ENCODE measurements around the gene NIPA2. TPM values are rescaled to one million over a fixed set of nuclear protein-coding genes. Genes with fewer than 3 reads are reported as not detected.

Gene NIPA2
- total and polyA plus RNA-seq, 3 experiments from 2014 or later = 55.4 to 112 (median 102) TPM

DNA sequence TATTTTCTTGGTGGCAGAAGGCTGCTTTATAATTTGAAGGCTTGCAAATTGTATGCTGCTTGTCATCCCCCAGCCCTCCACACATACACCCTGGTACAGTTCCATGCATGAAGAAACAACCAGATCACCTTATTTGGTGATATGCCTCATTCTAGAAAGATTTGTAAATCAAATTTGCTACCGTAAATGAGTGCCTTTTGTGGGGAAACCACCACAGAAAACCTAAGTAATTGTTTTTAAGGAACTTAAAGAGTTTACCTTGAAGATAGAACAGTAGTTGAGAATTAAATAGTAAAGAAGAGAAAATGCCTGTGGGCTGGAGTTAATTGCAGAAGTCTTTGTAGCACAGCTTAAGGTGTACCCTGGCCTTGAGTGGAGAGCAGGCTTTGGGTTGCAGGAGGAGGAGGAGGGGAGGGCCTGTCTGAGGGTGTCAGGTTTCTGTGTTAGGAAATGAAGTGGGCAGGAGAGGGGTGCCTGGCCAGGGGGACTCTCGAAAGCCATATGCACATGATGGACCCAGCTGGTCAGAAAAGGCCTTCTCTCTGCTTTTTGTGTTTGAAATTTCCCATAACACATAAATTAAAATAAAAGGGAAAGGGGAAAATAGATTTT is 6.9 kb downstream of the NIPA2 start:
- no peak overlapping the region for H3K27ac ChIP-seq (ENCODE audit: low read depth, low read length)
- ChIA-PET POLR2A (no interaction called here), CTCF (no interaction called here)
- Mint-ChIP-seq H3K4me3 (no peak overlapping the region), H3K9me3 (no peaks in the 10 kb centered on the region), H3K27me3 (no peaks in the 10 kb centered on the region), H3K27ac (peak overlapping the region in 6 of 8 donors; percentile 30 to 70 (median 56)), H3K36me3 (peaks cover 0 to 71% (median 10%) of the 10 kb centered on the region in 3 donors), H3K4me1 (peaks cover 45 to 75% (median 69%) of the 10 kb centered on the region in 3 donors)
- peaks cover 6% of the 10 kb centered on the region for H3K4me1 ChIP-seq (ENCODE audit: insufficient read depth, low read length)
- no peak overlapping the region for H3K4me3 ChIP-seq (ENCODE audit: low read length)
- no peaks in the 10 kb centered on the region for H3K27me3 ChIP-seq (ENCODE audit: insufficient read depth, low read length, poor library complexity, severe bottlenecking)
- no peaks in the 10 kb centered on the region for H3K36me3 ChIP-seq (ENCODE audit: insufficient read depth, low read length)
- no peaks in the 10 kb centered on the region for H3K9me3 ChIP-seq (ENCODE audit: low read length)
- no peak for DNase-seq

DNA sequence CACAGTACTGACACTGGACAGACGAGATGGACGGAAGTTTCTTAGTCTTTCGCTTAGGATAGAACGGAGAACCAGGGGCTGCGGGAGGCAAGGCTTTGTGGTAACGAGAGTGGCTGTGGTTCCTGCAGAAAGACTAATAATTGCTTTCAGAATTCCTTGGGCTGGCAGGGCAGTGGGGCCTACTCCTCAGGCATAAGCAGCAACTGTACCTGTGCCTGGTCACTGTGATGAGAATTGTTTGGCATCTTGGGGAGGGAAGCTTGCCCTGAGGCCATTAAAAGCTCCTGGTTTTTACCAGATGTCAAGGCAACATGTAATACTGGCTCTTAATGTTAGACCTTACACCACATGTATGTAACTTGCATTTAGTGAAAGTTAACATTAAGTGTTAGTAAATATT is 7.6 kb downstream of the NIPA2 start:
- CTCF ChIA-PET = no interaction called here
- Histone ChIP-seq H3K4me3 (ENCODE audit: low read length) (no peak overlapping the region), H3K27me3 (ENCODE audit: insufficient read depth, low read length, poor library complexity, severe bottlenecking) (no peaks in the 10 kb centered on the region), H3K36me3 (ENCODE audit: insufficient read depth, low read length) (no peaks in the 10 kb centered on the region), H3K27ac (ENCODE audit: low read depth, low read length) (no peak overlapping the region), H3K4me1 (ENCODE audit: insufficient read depth, low read length) (no peaks in the 10 kb centered on the region), H3K9me3 (ENCODE audit: low read length) (no peaks in the 10 kb centered on the region)
- no peaks in the 10 kb centered on the region for H3K27me3 Mint-ChIP-seq
- no peak overlapping the region for H3K4me3 Mint-ChIP-seq
- POLR2A ChIA-PET = no interaction called here
- H3K27ac Mint-ChIP-seq = peak overlapping the region in 2 of 8 donors; percentile 30 to 90
- peaks cover 43 to 74% (median 69%) of the 10 kb centered on the region in 3 donors for H3K4me1 Mint-ChIP-seq
- DNase-seq = no peak
- no peaks in the 10 kb centered on the region for H3K9me3 Mint-ChIP-seq
- peaks cover 0 to 72% (median 14%) of the 10 kb centered on the region in 3 donors for H3K36me3 Mint-ChIP-seq

DNA sequence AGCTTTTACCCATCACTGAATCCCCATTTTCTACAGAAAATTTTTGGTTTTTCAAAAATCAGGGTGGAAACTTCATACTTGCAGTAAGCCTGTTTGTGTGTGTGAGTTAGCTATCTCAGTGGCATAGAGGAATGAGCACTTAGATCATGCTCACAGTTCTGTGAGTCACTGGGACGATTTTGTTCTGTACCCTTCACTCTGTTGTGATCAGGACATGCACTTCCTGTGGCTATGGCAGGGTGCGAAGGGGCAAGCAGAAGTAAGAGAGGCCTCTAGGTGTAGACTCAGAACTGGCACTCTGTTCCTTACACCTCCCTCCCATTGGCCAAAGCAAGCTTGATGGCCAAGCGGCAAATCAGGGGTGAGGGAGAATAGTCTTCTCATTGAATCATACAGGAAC is 11.6 kb downstream of the NIPA2 start:
- H3K36me3 Mint-ChIP-seq = peaks cover 0 to 71% (median 19%) of the 10 kb centered on the region in 3 donors

DNA sequence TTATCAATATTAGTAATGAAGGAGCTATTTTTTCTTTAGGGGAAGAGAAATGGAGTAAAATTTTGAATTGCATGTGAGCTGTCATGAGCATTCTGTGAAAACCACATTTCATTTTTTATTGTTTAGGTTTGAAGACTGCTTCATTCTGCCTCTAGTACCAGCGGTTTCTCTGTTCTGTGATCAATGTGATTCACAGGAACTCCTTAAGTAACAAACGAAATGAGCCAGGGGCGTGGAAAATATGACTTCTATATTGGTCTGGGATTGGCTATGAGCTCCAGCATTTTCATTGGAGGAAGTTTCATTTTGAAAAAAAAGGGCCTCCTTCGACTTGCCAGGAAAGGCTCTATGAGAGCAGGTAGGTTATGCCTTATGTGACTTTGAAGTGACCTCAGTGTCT is 13.0 kb downstream of the NIPA2 start:
- H3K27ac ChIP-seq (ENCODE audit: low read depth, low read length) = no peak overlapping the region
- ChIA-PET CTCF (no interaction called here), POLR2A (no interaction called here)
- H3K27me3 Mint-ChIP-seq = no peaks in the 10 kb centered on the region
- peak overlapping the region in 2 of 8 donors; percentile 17 to 24 for H3K27ac Mint-ChIP-seq
- no peaks in the 10 kb centered on the region for H3K4me1 ChIP-seq (ENCODE audit: insufficient read depth, low read length)
- no peak overlapping the region for H3K4me3 Mint-ChIP-seq
- H3K9me3 Mint-ChIP-seq = no peaks in the 10 kb centered on the region
- no peaks in the 10 kb centered on the region for H3K9me3 ChIP-seq (ENCODE audit: low read length)
- no peak overlapping the region for H3K4me3 ChIP-seq (ENCODE audit: low read length)
- H3K4me1 Mint-ChIP-seq = peaks cover 18 to 41% (median 39%) of the 10 kb centered on the region in 3 donors
- DNase-seq = no peak
- no peaks in the 10 kb centered on the region for H3K27me3 ChIP-seq (ENCODE audit: insufficient read depth, low read length, poor library complexity, severe bottlenecking)
- peaks cover 27% of the 10 kb centered on the region for H3K36me3 ChIP-seq (ENCODE audit: insufficient read depth, low read length)
- peaks cover 0 to 70% (median 18%) of the 10 kb centered on the region in 3 donors for H3K36me3 Mint-ChIP-seq

More for the DNA sequence above, 11.6 kb downstream of the NIPA2 start:
- DNase-seq = no peak
- no peak overlapping the region for H3K27ac ChIP-seq (ENCODE audit: low read depth, low read length)
- H3K27me3 Mint-ChIP-seq = no peaks in the 10 kb centered on the region
- H3K36me3 ChIP-seq (ENCODE audit: insufficient read depth, low read length) = peaks cover 14% of the 10 kb centered on the region
- H3K4me3 ChIP-seq (ENCODE audit: low read length) = no peak overlapping the region
- no peaks in the 10 kb centered on the region for H3K9me3 Mint-ChIP-seq
- no peak overlapping the region for H3K4me3 Mint-ChIP-seq
- CTCF ChIA-PET = no interaction called here
- H3K27me3 ChIP-seq (ENCODE audit: insufficient read depth, low read length, poor library complexity, severe bottlenecking) = no peaks in the 10 kb centered on the region
- H3K27ac Mint-ChIP-seq = peak overlapping the region in 7 of 8 donors; percentile 32 to 78 (median 52)
- no peaks in the 10 kb centered on the region for H3K9me3 ChIP-seq (ENCODE audit: low read length)
- no peaks in the 10 kb centered on the region for H3K4me1 ChIP-seq (ENCODE audit: insufficient read depth, low read length)
- peaks cover 31 to 55% (median 54%) of the 10 kb centered on the region in 3 donors for H3K4me1 Mint-ChIP-seq
- POLR2A ChIA-PET = no interaction called here

DNA sequence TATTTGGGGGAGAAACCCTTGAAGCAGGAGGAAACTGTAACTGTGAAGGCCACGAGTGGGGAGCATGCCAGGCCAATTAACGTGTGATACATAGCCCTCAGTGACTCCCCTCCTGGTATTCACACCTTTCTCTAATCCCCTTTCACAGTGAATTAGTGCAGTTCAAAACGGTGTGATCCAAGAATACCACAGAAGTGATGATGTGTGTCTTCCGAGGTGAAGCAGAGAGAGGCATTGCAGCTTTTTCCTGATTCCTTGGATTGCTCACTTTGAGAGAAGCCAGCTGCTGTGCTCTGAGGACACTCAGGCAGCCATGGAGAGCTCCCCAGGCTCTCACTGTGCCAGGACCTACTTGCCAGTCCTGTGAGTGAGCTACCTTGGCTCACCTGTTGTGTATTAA is 17.3 kb downstream of the NIPA2 start:
- Histone ChIP-seq H3K36me3 (ENCODE audit: insufficient read depth, low read length) (peaks cover 36% of the 10 kb centered on the region), H3K9me3 (ENCODE audit: low read length) (no peaks in the 10 kb centered on the region), H3K4me1 (ENCODE audit: insufficient read depth, low read length) (no peaks in the 10 kb centered on the region), H3K27me3 (ENCODE audit: insufficient read depth, low read length, poor library complexity, severe bottlenecking) (no peaks in the 10 kb centered on the region), H3K4me3 (ENCODE audit: low read length) (no peak overlapping the region), H3K27ac (ENCODE audit: low read depth, low read length) (no peak overlapping the region)
- peaks cover 6 to 14% (median 14%) of the 10 kb centered on the region in 3 donors for H3K4me1 Mint-ChIP-seq
- ChIA-PET CTCF (interaction anchor here (1.6 kb wide), 1 partner anchor 10 kb away, joined by 4 read pairs; no protein-coding TSS in a partner anchor), POLR2A (no interaction called here)
- peaks cover 0 to 69% (median 26%) of the 10 kb centered on the region in 3 donors for H3K36me3 Mint-ChIP-seq
- no peaks in the 10 kb centered on the region for H3K9me3 Mint-ChIP-seq
- no peak for DNase-seq
- H3K27ac Mint-ChIP-seq = peak overlapping the region in 2 of 8 donors; percentile 26 to 73
- H3K27me3 Mint-ChIP-seq = no peaks in the 10 kb centered on the region
- no peak overlapping the region for H3K4me3 Mint-ChIP-seq

DNA sequence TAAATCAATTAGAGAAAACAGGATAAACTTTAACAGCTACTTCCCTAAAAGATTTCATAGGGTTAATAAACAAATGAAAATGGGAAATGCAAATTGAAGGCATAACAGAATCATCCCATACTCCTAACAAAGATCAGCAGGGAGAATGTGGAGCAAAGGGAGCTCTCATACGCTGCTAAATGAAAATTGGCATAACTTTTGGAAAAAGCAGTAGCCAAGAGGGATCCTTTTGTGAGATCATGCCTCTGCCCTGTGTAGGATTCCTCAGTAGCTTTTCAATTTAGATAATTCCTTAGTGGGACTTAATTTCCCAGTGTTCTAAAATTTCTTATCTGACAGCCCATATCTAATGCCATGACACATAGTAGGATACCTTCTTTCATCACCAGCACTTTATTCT is 18.2 kb downstream of the NIPA2 start:
- Mint-ChIP-seq H3K36me3 (peaks cover 0 to 71% (median 29%) of the 10 kb centered on the region in 3 donors), H3K27me3 (no peaks in the 10 kb centered on the region), H3K4me1 (peaks cover 4 to 9% (median 8%) of the 10 kb centered on the region in 3 donors), H3K4me3 (no peak overlapping the region), H3K9me3 (no peaks in the 10 kb centered on the region), H3K27ac (peak overlapping the region in 2 of 8 donors; percentile 13 to 17)
- H3K36me3 ChIP-seq (ENCODE audit: insufficient read depth, low read length) = peaks cover 42% of the 10 kb centered on the region
- ChIA-PET POLR2A (no interaction called here), CTCF (interaction anchor here (1.6 kb wide), 1 partner anchor 9 kb away, joined by 4 read pairs; no protein-coding TSS in a partner anchor)
- H3K9me3 ChIP-seq (ENCODE audit: low read length) = no peaks in the 10 kb centered on the region
- H3K4me1 ChIP-seq (ENCODE audit: insufficient read depth, low read length) = no peaks in the 10 kb centered on the region
- no peaks in the 10 kb centered on the region for H3K27me3 ChIP-seq (ENCODE audit: insufficient read depth, low read length, poor library complexity, severe bottlenecking)
- H3K27ac ChIP-seq (ENCODE audit: low read depth, low read length) = no peak overlapping the region
- DNase-seq = no peak
- H3K4me3 ChIP-seq (ENCODE audit: low read length) = no peak overlapping the region

DNA sequence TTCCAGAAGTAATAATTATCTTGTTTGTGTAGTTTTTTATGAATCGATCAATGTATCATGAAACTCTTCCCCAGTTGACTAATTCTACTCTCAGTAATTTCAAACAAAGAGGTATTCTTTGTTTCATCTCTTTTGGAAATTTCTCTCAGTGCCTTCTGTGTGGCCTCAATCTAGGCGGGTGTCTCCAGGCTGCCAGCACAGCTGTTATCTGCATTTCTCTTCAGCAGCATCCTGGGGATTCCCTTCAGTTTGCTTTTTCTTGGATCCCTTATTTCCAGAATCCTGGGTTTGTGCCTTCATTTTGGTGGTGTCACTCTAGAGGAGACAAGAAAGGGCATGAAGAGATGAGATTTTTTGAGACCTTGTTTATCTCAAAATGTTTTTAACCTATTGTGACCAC is 22.7 kb downstream of the NIPA2 start:
- H3K4me1 ChIP-seq (ENCODE audit: insufficient read depth, low read length) = no peaks in the 10 kb centered on the region
- CTCF ChIA-PET = no interaction called here
- H3K9me3 ChIP-seq (ENCODE audit: low read length) = no peaks in the 10 kb centered on the region
- H3K27ac ChIP-seq (ENCODE audit: low read depth, low read length) = no peak overlapping the region
- no peaks in the 10 kb centered on the region for H3K27me3 ChIP-seq (ENCODE audit: insufficient read depth, low read length, poor library complexity, severe bottlenecking)
- no peak overlapping the region for H3K4me3 ChIP-seq (ENCODE audit: low read length)
- H3K9me3 Mint-ChIP-seq = no peaks in the 10 kb centered on the region
- H3K27ac Mint-ChIP-seq = peak overlapping the region in 2 of 8 donors; percentile 31 to 72
- H3K36me3 ChIP-seq (ENCODE audit: insufficient read depth, low read length) = peaks cover 37% of the 10 kb centered on the region
- POLR2A ChIA-PET = no interaction called here
- no peak overlapping the region for H3K4me3 Mint-ChIP-seq
- DNase-seq = no peak
- no peaks in the 10 kb centered on the region for H3K27me3 Mint-ChIP-seq
- H3K36me3 Mint-ChIP-seq = peaks cover 0 to 75% (median 36%) of the 10 kb centered on the region in 3 donors
- H3K4me1 Mint-ChIP-seq = peaks cover 9 to 21% (median 17%) of the 10 kb centered on the region in 3 donors

DNA sequence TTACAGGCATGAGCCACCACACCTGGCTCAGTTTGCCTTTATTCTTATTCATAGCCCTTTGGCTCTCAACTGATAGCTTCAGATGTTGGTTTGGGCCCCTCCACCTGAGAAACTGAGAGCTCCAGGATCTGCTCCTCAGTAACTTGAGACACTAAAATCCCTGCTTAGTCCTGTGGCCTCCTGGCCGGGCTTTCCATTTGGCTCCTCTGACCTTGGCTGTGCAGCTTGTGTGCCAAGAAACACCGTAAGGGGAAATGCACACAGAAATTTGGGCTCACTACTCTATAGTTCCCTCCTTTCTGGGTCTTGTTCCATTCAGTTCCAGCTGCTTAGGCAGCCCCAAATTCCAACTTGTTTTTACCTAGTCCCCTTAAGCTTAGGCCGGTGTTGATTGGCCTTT is 24.9 kb downstream of the NIPA2 start:
- no peaks in the 10 kb centered on the region for H3K27me3 ChIP-seq (ENCODE audit: insufficient read depth, low read length, poor library complexity, severe bottlenecking)
- no peaks in the 10 kb centered on the region for H3K9me3 Mint-ChIP-seq
- no peaks in the 10 kb centered on the region for H3K4me1 ChIP-seq (ENCODE audit: insufficient read depth, low read length)
- no peak overlapping the region for H3K4me3 Mint-ChIP-seq
- no peaks in the 10 kb centered on the region for H3K27me3 Mint-ChIP-seq
- peaks cover 9 to 20% (median 12%) of the 10 kb centered on the region in 3 donors for H3K4me1 Mint-ChIP-seq
- H3K36me3 ChIP-seq (ENCODE audit: insufficient read depth, low read length) = peaks cover 46% of the 10 kb centered on the region
- no peak for DNase-seq
- peaks cover 0 to 83% (median 40%) of the 10 kb centered on the region in 3 donors for H3K36me3 Mint-ChIP-seq
- H3K27ac Mint-ChIP-seq = peak overlapping the region in 2 of 8 donors; percentile 24 to 66
- H3K27ac ChIP-seq (ENCODE audit: low read depth, low read length) = no peak overlapping the region
- no peak overlapping the region for H3K4me3 ChIP-seq (ENCODE audit: low read length)
- ChIA-PET CTCF (no interaction called here), POLR2A (no interaction called here)
- no peaks in the 10 kb centered on the region for H3K9me3 ChIP-seq (ENCODE audit: low read length)

Measured in CD8-positive, alpha-beta memory T cell (primary cell).